Astrocyte of the hippocampus (primary cell): ENCODE results near the gene P2RY6.

Experiments
- DNase-seq: peaks from one replicate; pipeline ENCODE4 v3.0.0; 2011; ENCODE audit warnings: low read depth, low spot score

P2RY6 gene

DNA sequence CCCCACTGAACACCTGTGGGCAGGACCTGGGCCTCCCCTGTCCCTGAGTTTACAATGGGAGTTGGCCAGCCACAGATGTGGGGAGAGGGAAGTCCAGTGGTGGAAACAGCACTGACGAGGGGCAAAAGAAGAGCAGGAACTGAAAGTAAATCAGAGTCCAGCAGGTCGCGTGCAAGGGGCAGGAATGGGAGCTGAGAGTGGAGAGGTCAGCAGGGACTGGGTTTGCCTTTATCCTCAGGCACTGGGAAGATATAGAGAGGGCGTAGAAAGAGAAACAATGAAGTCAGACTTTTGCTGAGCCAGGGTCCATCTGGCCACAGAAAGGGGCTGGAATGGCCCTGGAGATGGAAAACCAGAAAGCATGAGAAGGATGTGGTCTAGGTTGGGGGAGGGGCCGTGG is 8.5 kb downstream of the P2RY6 start:
- DNase-seq: peak; percentile 18

DNA sequence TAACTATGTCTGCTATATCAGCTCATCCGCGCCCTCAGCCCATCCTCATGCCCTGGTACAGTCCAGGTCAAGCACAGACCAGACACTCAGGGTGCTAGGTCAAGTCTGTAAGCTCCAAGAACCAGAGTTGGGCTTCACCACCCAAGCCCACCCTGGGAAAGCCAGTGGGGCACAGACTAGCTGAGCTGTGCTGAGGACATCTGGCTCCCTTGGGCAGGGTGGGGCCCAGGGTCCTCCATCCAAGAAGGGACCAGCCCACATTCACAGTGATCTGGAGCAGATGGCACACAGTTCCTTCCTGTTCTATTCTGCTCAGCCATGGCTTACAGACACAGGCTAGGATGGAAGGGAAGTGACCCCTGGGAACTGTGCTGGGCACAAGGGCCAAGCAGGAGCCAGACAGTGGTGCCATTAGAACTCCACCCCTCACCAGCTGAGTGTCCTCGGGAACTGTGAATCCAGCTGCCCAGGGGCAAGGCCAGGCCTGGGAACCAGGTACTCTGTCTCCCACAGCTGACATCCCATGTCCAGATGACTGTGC is 9.1 kb downstream of the P2RY6 start:
- no peak for DNase-seq

DNA sequence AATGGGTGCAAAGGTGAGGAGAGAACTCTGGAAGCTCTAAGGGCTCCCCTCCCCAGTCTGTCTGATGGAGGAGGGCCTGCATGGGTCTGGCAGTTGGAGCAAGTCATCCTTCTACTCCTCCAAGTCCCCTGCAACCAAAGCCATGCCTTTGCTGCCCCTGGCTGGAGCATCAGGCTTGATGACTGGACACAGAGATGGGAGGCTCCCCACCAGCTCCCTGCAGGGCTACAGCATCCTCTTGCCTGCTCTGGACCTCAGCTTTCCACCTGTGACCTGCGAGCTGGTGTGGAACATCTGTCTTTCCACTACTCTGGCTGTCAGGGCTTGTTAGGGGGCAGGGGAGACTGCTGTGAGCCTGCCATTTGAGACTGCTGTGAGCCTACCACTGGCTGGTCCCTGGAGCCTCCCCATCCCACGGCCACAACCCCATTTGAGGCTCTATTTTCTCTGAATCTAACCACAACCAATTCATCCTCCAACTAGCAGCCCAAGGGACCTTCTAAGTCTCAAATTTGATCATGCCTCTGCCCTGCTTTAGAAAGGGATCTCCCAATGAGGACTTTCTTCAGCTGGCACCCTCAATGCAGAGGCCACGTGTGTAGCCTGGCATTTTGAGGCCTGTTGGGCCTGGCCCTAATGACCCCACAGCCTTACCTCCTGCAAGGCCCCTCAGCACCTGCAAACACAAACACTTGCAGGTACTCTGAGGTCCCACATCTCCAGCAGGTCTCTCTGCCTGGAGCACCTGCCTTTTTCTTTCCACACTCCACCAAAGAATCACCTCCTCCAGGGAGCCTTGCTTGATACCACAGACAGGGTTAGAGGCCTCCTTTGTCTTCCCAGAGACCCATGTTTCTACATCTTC is 9.9 kb downstream of the P2RY6 start:
- DNase-seq: no peak

DNA sequence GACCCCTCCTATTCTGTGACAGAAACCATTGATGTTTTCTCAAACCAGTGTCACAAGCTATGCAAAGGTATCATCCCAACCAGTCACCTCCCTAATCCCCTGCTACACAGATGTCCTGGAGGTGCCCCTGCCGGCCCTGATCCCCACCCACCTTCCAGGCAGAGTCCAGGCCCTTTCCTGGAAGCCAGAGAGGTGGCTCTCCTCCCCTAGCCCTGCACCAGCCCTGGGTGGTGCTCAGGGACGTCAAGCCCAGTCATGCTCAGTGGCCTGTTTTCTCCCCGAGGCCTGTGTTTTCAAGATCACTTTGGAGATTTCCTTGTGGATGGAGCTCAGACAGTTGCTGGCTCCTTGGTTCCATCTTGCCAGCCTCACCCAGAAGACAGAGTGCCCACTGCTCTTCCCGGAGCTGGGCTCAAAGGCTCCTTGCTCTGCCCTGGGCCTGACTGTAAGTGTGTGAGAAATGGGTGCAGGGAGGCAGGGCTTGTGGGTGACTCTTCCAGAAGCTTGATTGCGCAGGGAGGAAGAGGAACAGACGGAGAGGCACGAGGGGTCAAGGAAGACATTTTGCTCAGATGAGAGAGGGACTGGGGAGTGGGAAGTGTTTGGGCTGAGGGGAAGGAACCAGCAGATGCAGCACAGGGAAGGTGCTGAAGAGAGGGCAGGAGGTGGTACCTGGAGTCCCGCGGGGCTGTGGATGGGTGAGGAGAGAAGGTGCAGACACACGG is 11.3 kb downstream of the P2RY6 start:
- DNase-seq: no peak

DNA sequence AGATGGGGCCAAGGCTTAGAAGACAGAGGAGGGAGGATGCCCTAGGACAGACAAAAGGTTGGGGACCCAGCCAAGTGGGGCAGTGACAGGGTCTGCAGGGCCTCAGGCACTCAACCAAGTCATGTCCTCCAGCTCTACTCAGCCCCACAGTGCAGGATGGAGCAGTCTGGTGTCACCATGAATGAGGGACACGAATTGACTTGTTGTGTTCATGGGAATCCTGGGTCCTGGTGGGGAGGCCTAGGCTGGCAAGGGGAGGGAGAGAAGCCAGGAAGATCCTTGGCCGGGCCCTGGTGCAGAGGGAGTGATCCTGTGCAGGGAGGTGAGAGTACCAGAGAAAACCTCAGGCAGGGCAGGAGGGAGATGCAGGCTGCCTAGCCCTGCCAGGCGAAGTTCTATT is 12.0 kb downstream of the P2RY6 start:
- no peak for DNase-seq

DNA sequence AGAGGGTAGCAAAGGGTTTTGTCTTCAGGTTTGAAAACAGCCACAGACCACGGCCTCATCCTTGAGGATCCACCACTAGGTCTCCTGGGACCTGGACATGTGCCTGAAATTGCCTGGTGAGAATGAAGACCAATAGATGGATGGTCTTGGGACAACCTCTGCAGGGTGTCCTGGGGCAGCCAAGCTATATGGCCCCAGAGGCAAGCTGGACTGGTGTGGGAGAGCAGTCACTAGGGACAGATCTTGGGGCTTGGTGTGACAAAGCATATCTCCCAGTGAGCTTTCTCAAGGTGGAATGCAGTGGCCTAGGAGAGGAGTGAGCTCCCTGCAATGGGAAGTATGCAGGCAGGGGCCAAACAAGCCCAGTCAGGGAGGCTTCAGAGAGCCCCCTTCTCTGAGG is 13.6 kb downstream of the P2RY6 start:
- DNase-seq: no peak

DNA sequence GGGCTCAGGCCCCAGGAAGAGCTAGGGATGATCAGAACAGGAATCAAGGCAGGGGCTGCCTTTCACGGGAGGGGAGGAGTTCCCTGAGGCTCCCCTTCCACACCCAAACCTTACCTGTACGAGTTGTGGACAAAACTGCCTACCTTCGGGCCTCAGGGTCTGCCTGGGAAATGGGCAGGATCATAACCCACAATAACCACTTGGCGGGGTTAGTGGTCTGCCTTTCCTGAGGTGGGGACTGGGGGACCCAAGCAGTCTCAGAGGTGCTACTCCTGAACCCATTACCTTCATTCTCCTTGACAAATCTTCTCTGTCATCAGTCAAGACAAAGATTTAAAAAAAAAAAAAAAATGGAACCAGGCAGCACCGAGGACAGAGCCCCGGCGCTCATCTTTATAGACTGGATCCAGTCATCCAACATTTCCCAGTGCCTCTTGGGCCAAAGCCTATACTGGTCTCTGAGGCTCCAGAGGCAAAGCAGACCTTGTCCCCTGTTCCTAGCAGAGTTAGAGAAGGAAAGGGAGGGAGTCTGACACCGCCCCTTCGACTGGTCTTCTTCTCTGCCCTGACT is 14.2 kb downstream of the P2RY6 start:
- no peak for DNase-seq

DNA sequence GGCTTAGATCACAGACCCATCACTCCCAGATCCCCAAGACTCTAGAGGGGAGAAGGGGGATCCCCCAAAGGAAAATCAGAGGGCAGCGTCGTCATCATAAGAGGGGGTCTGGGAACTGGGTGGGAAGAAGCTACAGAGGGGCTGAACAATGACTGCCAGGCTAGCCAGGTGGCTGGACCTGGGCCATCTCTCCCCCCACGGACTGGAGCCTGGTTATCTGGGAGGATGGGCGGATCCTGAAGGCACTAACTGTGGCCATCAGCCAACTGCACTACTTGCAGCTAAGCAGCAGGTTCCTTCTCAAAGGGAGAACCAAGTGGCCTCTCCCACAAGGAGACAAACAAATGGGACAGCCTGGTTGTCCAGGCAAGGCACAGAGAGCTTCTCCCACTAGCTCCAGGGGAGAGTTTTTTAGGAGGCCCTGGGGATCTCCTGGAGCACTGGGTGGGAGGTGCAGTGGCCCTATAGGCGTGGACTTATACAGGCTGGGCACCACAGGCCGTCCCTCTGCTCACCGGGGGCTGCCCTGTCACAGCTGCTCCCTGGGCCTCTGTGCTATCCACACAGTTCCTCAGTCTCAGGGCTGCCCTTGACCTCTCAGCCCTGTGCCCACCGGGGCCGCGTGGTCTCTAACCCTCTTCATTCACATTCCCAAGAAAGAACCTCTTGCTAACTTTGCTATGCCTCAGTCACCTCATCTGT is 15.4 kb downstream of the P2RY6 start:
- no peak for DNase-seq

DNA sequence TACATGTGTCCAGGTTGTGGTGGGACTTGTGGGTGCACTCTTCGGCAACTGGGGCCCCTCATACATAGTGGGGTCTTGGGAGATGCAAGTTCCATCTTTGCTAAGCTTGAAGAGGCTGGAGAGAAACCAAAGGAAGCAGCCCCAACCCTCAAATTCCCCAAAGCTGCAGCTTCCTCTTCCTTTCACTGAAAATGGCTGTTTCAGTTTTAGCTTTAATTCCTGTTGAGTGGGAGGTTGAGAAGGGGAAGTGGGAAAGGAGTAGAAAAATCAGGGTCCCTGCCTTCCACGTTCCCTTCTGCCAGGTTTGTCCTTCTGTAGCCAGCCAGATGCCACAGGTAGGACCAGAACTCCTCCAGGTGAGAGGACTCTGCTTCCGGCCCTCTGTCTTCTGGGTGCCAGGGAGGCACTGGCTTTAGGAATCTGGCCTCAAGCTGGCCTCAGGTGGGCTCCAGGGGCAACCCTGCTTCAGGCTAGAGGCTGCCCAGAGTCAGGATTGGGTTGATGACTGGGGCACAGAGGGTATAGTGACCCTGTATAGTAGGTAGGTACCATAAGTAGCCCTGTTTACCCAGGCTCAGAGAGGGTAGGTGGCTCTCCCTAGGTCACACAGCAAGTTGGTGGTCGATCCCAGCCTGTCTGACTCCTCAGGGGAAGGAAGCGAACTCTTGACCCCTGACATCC is 16.2 kb downstream of the P2RY6 start:
- no peak for DNase-seq

DNA sequence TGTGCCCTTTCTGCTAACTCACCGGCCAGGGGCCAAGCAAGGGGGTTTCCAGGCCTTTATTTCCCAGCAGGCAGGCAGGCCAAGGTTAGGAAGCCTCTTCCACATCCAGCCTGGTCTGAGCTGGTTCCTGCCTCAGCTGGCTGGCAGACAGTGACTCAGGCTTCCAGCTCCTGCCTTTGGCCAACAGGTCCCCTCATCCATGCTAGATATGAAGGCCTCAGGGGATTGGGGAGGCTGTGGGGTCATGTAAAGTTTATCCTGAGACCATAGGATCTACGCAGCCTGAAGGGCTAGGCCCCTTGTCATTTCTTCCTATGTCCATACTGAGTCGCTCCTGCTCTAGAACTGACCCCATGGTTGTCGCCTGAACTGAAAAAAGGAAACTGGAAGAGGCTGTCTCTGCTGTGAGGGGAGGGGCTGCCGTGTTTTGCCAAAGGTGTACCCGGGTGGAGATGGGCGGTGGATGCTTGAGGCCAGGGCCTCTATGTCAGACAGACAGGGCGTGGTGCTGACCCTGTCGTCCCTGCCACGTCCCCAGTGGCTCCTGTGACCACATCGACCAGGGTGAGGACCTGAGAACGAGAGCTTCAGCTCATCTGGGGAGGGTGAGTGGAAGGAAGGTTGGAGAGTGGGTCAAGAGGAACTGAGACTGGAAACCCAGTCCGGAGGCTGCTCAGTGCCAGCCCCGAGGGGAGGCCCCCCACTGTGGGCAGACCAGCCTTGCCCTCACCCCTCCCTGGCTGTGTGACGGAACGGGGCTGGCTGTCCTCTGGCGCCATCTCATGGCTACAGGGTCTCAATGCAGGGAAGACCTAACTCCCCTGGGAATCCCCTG is 17.0 kb downstream of the P2RY6 start:
- DNase-seq: peak; percentile 87

DNA sequence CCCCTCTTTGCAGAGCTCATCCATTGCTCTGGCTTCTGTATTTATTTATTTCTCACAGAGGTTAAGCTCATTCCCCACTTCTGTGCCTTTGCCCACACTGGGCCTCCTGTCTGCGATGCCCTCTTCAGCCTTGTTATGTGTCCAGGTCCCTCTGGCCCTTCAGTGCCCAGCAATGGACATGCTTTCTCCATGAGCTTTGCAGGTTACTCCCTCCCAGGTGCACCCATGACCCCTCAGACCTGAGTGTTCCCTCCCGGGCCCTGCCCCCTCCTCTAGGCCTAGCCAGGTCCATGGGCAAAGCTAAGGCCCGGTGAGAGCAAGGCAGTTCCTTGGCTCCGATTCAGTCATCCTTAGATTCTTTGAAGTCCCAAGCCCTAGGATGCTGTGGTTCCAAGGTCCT is 18.4 kb downstream of the P2RY6 start:
- no peak for DNase-seq

DNA sequence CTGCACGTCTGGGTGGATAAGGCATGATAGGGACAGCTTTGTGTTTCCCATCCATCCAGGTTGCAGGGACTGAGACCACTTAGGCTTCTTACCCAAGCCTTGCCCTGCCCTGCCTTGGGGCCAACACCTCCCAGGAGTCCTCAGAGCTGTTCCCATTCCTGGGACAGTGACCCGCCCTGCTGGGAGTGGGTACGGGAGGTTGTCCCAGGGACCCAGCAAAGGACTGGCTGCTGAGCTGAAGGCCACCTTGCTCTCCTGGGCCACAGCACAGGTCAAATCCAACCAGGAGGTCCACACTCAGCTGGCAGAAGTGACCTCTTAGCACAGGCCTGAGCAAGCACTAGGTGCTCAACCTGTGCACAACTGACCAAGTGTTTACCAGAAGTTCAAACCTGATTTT is 19.1 kb downstream of the P2RY6 start:
- DNase-seq: no peak

DNA sequence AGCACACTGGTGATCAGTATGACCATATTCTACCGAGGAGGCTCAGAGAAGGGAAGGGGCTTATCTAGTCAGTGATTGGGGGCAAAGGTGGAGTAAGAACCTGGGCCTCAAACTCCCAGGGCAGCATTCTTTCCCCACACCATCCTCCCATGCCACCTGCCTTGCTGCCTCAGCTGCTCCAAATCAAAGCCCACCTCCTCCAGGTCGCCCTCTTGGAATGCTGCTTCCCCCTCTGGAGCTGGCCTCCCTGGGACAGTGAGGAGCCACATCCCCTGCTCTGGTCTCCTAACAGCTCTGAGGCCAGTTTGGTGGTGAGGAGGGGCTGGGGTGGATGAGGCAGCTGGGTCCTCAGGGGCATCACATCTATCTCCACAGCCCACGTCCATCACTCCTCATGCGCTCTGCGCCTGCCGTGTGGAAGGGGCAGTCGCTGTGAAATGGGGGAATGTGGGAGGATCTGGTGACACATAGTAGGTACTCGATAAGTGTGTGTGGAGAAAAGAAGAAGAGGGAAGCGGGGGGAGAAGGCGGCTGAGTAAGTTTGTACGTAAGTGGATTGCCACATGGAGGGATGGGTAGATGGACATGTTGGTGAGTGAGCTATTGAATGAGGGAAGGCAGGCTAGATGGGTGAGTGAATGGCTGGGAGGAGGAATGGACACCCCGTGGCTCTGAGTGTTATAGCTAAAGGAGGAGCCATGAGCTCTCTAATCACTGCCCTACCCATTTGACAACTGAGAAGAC is 19.8 kb downstream of the P2RY6 start:
- DNase-seq: no peak

DNA sequence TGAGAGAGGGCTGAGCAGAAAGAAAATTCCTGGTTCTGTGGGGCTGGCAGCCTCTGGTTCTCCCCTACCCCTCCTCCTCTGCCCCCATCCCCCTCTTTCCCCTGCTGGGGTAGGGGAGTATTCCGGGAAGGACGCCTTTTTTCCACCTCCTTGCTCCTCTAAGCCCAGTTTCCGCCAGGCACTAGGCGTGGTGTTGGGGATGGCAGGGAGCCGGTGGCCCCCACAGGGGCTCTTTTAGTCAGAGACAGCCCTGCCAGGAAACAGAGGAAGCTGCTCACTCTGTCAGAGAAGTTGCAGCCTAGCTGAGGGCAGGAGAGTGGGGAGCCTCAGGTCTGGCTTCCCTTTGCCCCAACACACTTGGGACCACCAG is 20.4 kb downstream of the P2RY6 start:
- DNase-seq: peak; percentile 52

DNA sequence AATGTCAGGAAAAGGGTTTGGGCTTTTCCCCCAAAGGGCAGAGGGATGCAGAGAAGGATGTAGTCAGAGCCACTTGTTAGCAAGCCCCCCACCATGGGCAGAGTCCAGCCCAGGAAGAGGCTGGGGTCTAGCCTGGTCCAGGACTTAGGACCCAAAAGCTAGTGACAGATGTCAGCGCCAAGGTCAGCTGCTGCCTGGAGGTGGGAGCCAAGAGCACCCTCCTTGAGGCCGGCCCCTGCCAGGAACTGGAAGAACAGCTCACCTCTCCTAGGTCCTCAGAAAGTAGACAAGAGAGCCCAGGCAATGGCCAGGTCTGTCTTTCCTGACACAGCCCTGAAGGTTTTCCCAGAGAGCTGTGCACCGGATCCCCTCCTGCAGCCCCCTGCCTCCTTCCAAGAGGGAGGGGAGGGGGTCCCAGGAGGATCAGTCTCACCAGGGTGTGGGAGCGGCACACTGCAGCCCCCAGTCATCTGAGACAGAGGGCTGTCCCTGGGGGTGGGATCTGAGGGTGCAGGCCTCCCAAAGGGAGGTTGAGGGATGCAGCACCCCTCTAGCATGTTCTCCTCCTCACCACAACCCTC is 21.3 kb downstream of the P2RY6 start:
- DNase-seq: no peak

DNA sequence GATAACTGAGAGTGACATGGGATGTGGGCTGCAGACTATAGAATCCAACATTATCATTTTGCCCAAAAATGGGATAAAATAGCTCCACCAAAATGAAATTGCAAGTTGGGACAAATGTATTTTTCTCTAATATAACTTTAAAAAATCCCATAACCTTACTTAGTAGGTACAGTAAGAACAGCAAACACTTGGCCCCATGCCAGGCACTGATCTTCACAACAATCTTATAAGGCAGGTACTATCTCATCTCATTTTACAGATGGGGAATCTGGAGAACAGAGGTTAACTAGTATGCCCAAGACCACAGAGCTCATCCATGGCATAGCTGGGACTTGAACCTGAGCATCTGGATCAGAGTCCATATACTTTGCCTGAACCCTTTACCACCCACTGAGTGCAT is 22.5 kb downstream of the P2RY6 start:
- no peak for DNase-seq

DNA sequence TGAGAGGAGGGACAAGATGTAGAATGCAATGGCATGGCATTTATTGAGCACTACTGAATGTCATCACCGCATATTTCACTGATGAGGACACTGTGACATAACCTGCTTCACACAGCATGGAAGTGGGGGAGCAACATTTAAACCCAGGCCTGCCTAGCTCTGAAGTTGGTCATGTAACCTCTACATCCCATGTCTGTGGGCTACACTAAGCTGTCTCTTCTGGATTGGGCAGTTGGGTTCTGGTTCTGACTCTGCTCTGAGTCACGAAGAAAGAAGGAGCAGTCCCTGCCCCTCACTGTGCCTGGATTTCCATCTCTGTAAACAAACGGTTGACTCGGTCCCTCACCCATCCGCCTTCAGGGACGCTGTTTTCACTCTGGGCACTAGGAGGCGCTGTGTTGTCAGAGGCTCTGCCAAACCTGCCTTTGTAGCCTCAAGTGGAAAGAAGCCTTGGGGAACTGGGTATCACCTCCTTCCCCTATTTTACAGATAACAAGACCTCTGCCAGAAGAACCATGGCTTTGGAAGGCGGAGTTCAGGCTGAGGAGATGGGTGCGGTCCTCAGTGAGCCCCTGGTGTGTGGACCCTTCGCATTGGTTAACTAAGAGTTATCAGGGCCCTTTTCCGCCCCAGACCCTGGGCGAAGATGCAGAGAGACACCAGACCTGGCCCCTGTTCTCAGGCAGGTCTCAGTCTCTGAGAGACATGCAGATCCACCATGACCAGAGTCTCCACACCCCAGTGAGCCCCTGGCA is 23.3 kb downstream of the P2RY6 start:
- peak; percentile 85 for DNase-seq

DNA sequence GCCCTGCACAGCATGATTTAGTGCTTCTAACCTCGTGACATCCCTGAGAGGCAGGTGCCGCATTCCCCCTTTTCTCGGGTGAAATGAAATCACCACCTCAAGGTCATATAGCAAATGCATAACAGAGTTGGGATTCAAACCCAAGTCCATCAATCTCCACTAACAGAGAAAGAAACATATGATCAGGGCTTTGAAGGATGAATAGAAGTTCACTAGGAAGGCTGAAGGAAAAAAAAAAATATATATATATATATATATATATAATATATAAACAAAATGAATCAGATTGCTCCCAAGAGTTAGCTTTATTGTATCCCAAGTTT is 23.8 kb downstream of the P2RY6 start:
- DNase-seq: no peak
